NCI-H526 treated with DMSO at 0.1 percent for 48 hours (cell line): ENCODE measurements around the gene GLYATL3.

Experiments
- DNase-seq: peaks from one replicate; lab custom pipeline; 2025; lab: John Stamatoyannopoulos, UW

The GLYATL3 gene

GRCh38 chr6:49548613-49549304, 49.0 kb downstream of the GLYATL3 start:
- DNase-seq, result no peak

- no peak for DNase-seq
Measured at GRCh38 chr6:49549691-49550491, 50.2 kb downstream of the GLYATL3 start.

- DNase-seq, result peak; percentile 67
Measured at GRCh38 chr6:49550492-49551077, 50.9 kb downstream of the GLYATL3 start, which contains the start of gene C6orf141. Gene C6orf141 (plus strand): TSS chr6:49550668. CDS start chr6:49550793, 125 bp downstream.

GRCh38 chr6:49551078-49551865, 51.5 kb downstream of the GLYATL3 start:
- DNase-seq, result peak; percentile 18

- DNase-seq, result no peak
Measured at GRCh38 chr6:49551866-49552129, 52.1 kb downstream of the GLYATL3 start.

- no peak for DNase-seq
Measured at GRCh38 chr6:49552596-49552995, 52.9 kb downstream of the GLYATL3 start.

GRCh38 chr6:49553384-49553783, 53.7 kb downstream of the GLYATL3 start:
- DNase-seq, result no peak

GRCh38 chr6:49555951-49556350, 56.2 kb downstream of the GLYATL3 start:
- DNase-seq, result no peak

- DNase-seq, result peak; percentile 5
Measured at GRCh38 chr6:49556429-49556837, 56.7 kb downstream of the GLYATL3 start.

GRCh38 chr6:49557177-49557576, 57.5 kb downstream of the GLYATL3 start:
- no peak for DNase-seq

GRCh38 chr6:49558238-49558637, 58.5 kb downstream of the GLYATL3 start:
- no peak for DNase-seq

- no peak for DNase-seq
Measured at GRCh38 chr6:49563006-49563886, 63.5 kb downstream of the GLYATL3 start.

- DNase-seq, result no peak
Measured at GRCh38 chr6:49564552-49564951, 64.8 kb downstream of the GLYATL3 start.

GRCh38 chr6:49565261-49565660, 65.5 kb downstream of the GLYATL3 start:
- DNase-seq, result no peak

- no peak for DNase-seq
Measured at GRCh38 chr6:49565855-49566254, 66.1 kb downstream of the GLYATL3 start.

- DNase-seq, result no peak
Measured at GRCh38 chr6:49570474-49571079, 70.9 kb downstream of the GLYATL3 start.

GRCh38 chr6:49576618-49577017, 76.9 kb downstream of the GLYATL3 start:
- DNase-seq, result no peak
